GM12891 (cell line): ENCODE results near the gene LMO7.
A peak's percentile ranks its signal among the peaks of the same experiment; 100 is the strongest.

ENCODE experiments used
- DNase-seq: peaks from one replicate; pipeline ENCODE4 v3.0.0; 2011; ENCODE audit warnings: low spot score; ENCODE audit not compliant: insufficient read length
- FAIRE-seq: peaks from 2 replicates; lab custom pipeline; 2011; peaks lifted over from hg19 to GRCh38; lab: Jason Lieb, UNC
- PAX5 ChIP-seq: IDR thresholded peaks from 2 replicates; pipeline ENCODE4 v1.6.1; 2011; ENCODE audit warnings: low read length, moderate library complexity, mild to moderate bottlenecking; ENCODE audit not compliant: insufficient read depth, severe bottlenecking
- POLR2A ChIP-seq: IDR thresholded peaks from 2 replicates; pipeline ENCODE4 v1.6.1; 2011; ENCODE audit warnings: low read depth, low read length, control low read depth
- POLR2AphosphoS5 ChIP-seq: IDR thresholded peaks from 2 replicates; pipeline ENCODE4 v1.6.1; 2011; ENCODE audit warnings: low read depth, low read length, control low read depth
- POU2F2 ChIP-seq: IDR thresholded peaks from 2 replicates; pipeline ENCODE4 v1.6.1; 2011; ENCODE audit warnings: low read depth, mild to moderate bottlenecking, control low read depth, low read length, moderate library complexity
- SPI1 ChIP-seq: IDR thresholded peaks from 2 replicates; pipeline ENCODE4 v1.6.1; 2011; ENCODE audit warnings: low read depth, low read length, control low read depth
- TAF1 ChIP-seq: IDR thresholded peaks from 2 replicates; pipeline ENCODE4 v1.6.1; 2011; ENCODE audit warnings: low read depth, low read length, control low read depth

The LMO7 gene

DNA sequence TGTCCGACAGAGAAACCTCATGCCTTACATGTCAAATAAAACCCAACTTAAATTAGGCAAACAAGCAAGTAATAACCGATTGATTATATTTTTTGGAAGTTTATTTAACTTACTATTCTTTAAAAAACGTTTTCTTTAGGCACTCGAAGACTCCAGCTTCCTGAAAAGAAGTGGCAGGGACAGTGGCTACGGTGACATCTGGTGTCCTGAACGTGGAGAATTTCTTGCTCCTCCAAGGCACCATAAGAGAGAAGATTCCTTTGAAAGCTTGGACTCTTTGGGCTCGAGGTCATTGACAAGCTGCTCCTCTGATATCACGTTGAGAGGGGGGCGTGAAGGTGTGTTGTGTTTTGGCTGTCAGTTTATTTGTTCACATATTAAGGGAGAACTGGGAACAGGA lies 164.4 kb downstream of the LMO7 start:
- no peak for TF ChIP-seq PAX5
- TF ChIP-seq POU2F2 = no peak
- TF ChIP-seq POLR2AphosphoS5 = no peak
- TF ChIP-seq SPI1 = no peak
- no peak for TF ChIP-seq TAF1
- TF ChIP-seq POLR2A = no peak
- DNase-seq (no peak), FAIRE-seq (no peak)

DNA sequence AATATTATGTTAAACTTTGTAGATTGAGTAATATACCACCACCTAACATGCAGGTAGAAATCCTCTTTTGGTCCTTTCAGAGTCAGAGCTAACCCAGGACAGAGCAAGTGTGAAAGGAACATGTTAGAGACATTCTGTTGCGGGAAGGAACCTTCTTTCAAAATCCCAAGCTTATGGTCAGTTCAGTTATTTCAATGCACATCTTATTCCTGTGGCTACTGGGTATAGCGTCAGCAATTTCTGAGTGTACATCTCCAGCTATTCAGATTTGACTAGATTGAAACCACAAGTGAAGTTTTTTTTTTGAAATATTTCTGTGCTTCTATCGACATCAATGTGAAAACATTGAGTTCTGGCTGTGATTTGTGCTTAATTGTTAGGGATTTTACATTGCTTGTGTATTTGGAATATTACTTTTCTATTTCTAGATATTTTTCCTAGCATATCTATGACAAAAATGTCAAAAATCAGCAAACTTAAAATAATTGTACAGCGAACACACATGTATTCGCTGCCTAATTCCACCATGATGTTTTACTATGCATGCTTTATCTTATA lies 165.3 kb downstream of the LMO7 start:
- no peak for FAIRE-seq
- no peak for DNase-seq
- TF ChIP-seq POU2F2 (no peak), POLR2AphosphoS5 (no peak), PAX5 (no peak), SPI1 (no peak), POLR2A (no peak), TAF1 (no peak)

DNA sequence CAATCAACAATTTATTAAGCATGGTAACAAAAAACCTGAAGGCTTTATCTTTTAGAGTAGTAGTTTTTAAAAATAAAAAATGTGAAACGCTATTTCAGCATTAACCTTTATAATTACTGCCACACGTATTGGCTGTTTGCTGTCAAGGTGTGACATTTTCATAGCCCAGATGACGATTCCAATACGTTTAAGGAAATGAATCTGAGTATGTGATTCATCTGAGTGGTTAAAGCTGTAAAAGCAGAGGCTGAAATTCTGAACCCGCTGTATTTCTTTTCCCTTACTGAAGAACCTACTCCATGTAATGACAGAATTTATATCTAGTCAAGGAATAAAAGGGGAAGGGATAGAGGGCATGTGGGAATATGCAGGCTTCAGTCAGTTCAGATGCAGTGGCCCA lies 166.0 kb downstream of the LMO7 start:
- FAIRE-seq = peak; percentile 41
- TF ChIP-seq TAF1 (no peak), SPI1 (no peak), PAX5 (no peak), POLR2AphosphoS5 (no peak), POLR2A (no peak), POU2F2 (no peak)
- no peak for DNase-seq

DNA sequence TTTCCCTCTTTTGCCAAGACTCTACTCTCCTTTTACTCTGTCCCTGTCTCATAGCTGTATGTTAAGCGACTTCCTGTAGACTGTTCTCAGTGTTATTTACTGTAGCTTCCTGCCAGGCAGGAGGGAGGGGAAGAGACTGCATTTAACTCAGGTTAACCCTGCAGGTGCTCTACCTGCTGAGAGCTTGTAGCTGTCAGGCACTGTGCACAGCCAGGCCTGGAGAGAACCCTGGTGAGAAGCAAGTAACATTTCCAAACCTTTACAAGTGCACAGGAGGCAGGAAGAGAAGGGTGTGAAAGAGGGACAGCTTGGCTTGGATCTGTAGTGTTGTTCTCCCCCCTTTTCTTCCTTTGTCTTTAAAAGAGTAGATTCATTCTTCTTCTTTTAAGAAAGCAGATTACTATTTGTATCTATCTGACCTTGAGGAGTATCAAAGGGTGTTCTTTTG lies 167.1 kb downstream of the LMO7 start:
- FAIRE-seq (peak; percentile 83), DNase-seq (no peak)
- no peak for TF ChIP-seq SPI1

DNA sequence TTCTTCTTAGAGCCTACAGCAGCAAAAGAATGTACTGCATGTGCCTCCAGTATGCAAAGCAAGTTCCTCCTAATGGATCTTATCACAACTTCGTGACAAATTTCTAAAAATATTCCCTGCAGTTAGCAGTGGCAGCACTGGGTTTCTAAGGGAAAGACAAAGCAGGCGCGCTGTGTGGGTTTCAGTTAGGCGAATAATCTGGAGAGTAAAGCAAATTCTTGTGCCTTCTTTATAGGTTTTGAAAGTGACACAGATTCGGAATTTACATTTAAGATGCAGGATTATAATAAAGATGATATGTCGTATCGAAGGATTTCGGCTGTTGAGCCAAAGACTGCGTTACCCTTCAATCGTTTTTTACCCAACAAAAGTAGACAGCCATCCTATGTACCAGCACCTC lies 167.9 kb downstream of the LMO7 start:
- DNase-seq (no peak), FAIRE-seq (no peak)
- TF ChIP-seq POU2F2 (no peak), SPI1 (no peak), PAX5 (no peak), POLR2A (no peak), POLR2AphosphoS5 (no peak), TAF1 (no peak)

DNA sequence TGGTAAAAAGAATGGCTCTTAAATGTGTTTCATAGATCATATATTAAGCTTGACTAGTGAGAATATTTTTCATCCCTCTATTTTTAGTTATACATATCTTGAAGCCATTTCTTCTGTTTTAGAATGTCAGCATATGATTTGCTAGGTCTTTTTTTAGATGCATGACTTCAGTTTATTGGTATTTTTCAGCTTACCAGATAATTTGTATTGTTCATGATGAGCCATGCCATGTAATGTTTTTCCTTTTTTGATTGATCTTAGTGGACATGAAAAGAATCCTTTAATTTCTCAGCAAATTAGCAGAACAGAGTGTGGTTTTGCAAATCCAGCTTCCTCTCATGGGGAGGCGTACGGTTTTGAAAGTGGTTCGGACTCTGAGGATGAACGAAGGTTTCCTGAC lies 168.5 kb downstream of the LMO7 start:
- DNase-seq (no peak), FAIRE-seq (no peak)
- TF ChIP-seq TAF1 (no peak), POLR2A (no peak), PAX5 (no peak), POU2F2 (no peak), SPI1 (no peak), POLR2AphosphoS5 (no peak)

DNA sequence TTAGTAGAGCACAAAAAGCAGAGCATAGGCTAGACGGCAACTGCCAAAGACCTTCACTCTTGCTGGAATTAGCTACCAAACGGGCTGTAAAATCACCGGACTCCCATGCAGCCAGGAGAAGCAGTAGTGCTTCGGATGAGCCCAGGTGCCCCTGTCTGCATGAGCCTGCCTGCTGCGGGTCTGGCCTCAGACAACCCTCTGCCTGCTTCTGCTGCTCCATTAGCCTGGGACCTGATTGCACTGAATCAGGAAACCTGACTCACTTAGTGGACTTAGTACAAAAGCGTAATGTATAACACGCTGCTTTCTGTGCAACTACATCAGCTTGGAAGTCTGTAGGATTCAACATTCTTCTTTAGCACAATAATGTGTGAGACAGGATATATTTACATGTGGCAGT lies 170.0 kb downstream of the LMO7 start:
- DNase-seq = no peak
- FAIRE-seq = no peak
- TF ChIP-seq POU2F2 (no peak), PAX5 (no peak), POLR2AphosphoS5 (no peak), SPI1 (no peak), TAF1 (no peak), POLR2A (no peak)

DNA sequence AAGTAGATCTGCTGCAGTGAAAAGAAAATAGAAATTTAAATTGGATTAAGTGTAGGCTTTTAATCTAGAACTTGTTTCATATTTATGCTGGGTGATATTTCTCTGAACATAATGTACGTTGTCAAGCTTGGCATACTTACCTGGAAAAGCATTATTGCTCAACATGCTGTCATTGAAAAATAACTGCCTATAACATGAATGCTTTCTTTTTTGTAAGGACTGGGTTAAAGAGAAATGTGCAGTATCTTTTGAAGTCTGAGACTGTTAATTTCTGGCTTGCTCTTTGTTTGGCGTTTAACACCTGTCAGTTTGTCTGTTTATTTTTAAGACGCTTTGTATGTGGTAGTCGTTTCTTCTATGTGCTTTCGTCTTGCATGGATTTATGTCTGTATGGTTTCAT lies 175.2 kb downstream of the LMO7 start:
- no peak for TF ChIP-seq SPI1
- TF ChIP-seq PAX5 = no peak
- TF ChIP-seq POLR2A = no peak
- no peak for TF ChIP-seq POU2F2
- FAIRE-seq (no peak), DNase-seq (no peak)

DNA sequence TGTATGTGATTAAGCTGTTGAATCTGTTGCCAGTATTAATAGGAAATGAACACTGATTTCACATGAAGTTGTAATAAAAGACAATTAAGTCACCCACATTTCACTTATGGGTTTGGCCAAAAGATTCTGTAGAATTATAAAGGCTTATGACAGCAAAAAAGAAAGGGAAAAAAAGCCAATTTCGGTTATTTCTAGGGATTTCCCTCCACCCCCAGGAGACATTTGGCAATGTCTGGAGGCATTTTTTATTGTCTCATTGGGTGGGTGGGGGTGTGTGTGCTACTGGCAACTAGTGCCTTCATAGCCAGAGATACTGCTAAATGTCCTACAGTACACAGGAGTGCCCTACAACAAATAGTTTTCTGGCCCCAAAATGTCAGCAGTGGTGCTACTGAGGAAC lies 175.7 kb downstream of the LMO7 start:
- FAIRE-seq = no peak
- no peak for DNase-seq
- TF ChIP-seq SPI1 = no peak
- TF ChIP-seq POLR2A = no peak
- TF ChIP-seq PAX5 = no peak
- TF ChIP-seq TAF1 = no peak
- TF ChIP-seq POLR2AphosphoS5 = no peak
- TF ChIP-seq POU2F2 = no peak

DNA sequence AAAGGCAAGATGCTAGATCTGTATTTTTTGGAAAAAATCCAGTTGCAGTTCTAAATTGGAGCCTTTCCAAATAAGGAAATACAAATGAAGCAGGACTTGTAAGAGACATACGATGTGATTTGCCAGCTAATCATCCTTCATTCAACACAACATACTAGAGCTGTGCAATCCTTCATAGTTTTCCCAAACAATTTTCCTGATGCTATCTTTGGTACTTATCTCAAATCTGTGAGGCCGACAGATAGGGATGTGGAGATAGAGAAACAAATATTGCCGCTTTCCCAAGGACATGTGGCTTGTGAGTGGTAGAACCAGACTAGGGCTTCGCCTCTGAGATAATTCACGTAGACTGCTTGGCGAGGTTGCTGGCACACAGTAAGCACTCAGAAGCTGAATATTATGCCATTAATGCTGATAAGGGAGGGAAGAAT lies 176.6 kb downstream of the LMO7 start:
- FAIRE-seq = no peak
- TF ChIP-seq SPI1 (no peak), POLR2A (no peak), PAX5 (no peak), POLR2AphosphoS5 (no peak), POU2F2 (no peak), TAF1 (no peak)

More for the DNA sequence above, 176.6 kb downstream of the LMO7 start:
- no peak for DNase-seq
